GM23338 (cell line): Measurements from ENCODE around the gene RBM24. TPM values are rescaled to one million over a fixed set of nuclear protein-coding genes. Genes with fewer than 3 reads are reported as not detected.

Source experiments
- ATAC-seq: fragments of 200-7000 bp; cut with Tn5 transposase; 3 replicates; pipeline ENCODE4 v1.9.1; 2020
- DNase-seq: peaks from one replicate; pipeline ENCODE4 v3.0.0-alpha.2; 2015; ENCODE audit warnings: low spot score
- H2AFZ ChIP-seq: fragments of 200-600 bp; sonication (generic); 2 replicates; pipeline ENCODE4 v1.8.0; 2016; ENCODE audit warnings: antibody characterized with exemption, mild to moderate bottlenecking, moderate library complexity
- H3F3A ChIP-seq: fragments of 200-600 bp; sonication (generic); replicated peaks from 2 replicates; pipeline ENCODE4 v1.8.0; 2017; ENCODE audit warnings: antibody characterized with exemption, mixed run types, low read depth
- H3K27ac ChIP-seq: fragments of 200-600 bp; sonication (generic); 2 replicates; pipeline ENCODE4 v1.6.1; 2016; ENCODE audit warnings: low read depth
- H3K27me3 ChIP-seq: fragments of 200-600 bp; sonication (generic); 2 replicates; pipeline ENCODE4 v1.8.0; 2016; ENCODE audit warnings: mild to moderate bottlenecking, mixed run types, moderate library complexity; ENCODE audit not compliant: insufficient read depth
- H3K36me3 ChIP-seq: fragments of 200-600 bp; sonication (generic); 2 replicates; pipeline ENCODE4 v1.8.0; 2016; ENCODE audit warnings: mild to moderate bottlenecking; ENCODE audit not compliant: insufficient read depth
- H3K4me1 ChIP-seq: fragments of 200-600 bp; sonication (generic); 2 replicates; pipeline ENCODE4 v1.8.0; 2016; ENCODE audit warnings: mild to moderate bottlenecking, moderate library complexity; ENCODE audit not compliant: insufficient read depth
- H3K4me2 ChIP-seq: fragments of 200-600 bp; sonication (generic); 2 replicates; pipeline ENCODE4 v1.7.1; 2017; ENCODE audit warnings: mixed run types
- H3K4me3 ChIP-seq: fragments of 200-600 bp; sonication (generic); 2 replicates; pipeline ENCODE4 v1.6.1; 2016; ENCODE audit warnings: mixed run types
- H3K79me2 ChIP-seq: fragments of 200-600 bp; sonication (generic); replicated peaks from 2 replicates; pipeline ENCODE4 v1.8.0; 2017; ENCODE audit warnings: mild to moderate bottlenecking; ENCODE audit not compliant: insufficient read depth
- H3K9me2 ChIP-seq: fragments of 200-600 bp; sonication (generic); 2 replicates; pipeline ENCODE4 v1.8.0; 2017; ENCODE audit not compliant: insufficient read depth
- H4K20me1 ChIP-seq: fragments of 200-600 bp; sonication (generic); replicated peaks from 2 replicates; pipeline ENCODE4 v1.8.0; 2017; ENCODE audit warnings: mild to moderate bottlenecking; ENCODE audit not compliant: insufficient read depth
- H3K27ac Mint-ChIP-seq: 2 replicates; pipeline ENCODE4 v1.8.0; 2020; ENCODE audit warnings: inconsistent platforms, mild to moderate bottlenecking, moderate library complexity, mixed read lengths
- H3K27me3 Mint-ChIP-seq: 3 replicates; pipeline ENCODE4 v1.8.0; 2022; ENCODE audit warnings: low read depth, mild to moderate bottlenecking, moderate library complexity, mixed read lengths, inconsistent platforms; ENCODE audit not compliant: insufficient read depth, poor library complexity
- H3K36me3 Mint-ChIP-seq: 3 replicates; pipeline ENCODE4 v1.8.0; 2021; ENCODE audit warnings: low read depth, mild to moderate bottlenecking, inconsistent platforms, moderate library complexity, mixed read lengths
- H3K4me1 Mint-ChIP-seq: 3 replicates; pipeline ENCODE4 v1.8.0; 2020; ENCODE audit warnings: mild to moderate bottlenecking, inconsistent platforms, mixed read lengths
- H3K4me3 Mint-ChIP-seq: 3 replicates; pipeline ENCODE4 v1.8.0; 2021; ENCODE audit warnings: moderate library complexity, mild to moderate bottlenecking, inconsistent platforms, mixed read lengths
- H3K9me3 Mint-ChIP-seq: 3 replicates; pipeline ENCODE4 v1.8.0; 2020; ENCODE audit warnings: moderate library complexity, mild to moderate bottlenecking, inconsistent platforms, mixed read lengths
- CREB1 ChIP-seq: fragments of 250-450 bp; sonication (Bioruptor Pico); IDR thresholded peaks from 2 replicates; pipeline ENCODE4 v1.5.0; 2020; ENCODE audit warnings: low read depth, mild to moderate bottlenecking, moderate library complexity
- CTCF ChIP-seq, 2 experiments: fragments of 200-600 bp in 1 of 2; sonication (generic) in 1 of 2; conservative IDR thresholded peaks; 2 replicates each; pipeline versions ENCODE4 v1.5.1 to v1.6.1; 2016 to 2017; ENCODE audit warnings: antibody characterized with exemption in 2 of 2, low read depth in 2 of 2, mild to moderate bottlenecking in 2 of 2, moderate library complexity in 1 of 2
- ETS1 ChIP-seq: IDR thresholded peaks from 2 replicates; pipeline ENCODE4 v1.6.1; 2016; ENCODE audit warnings: antibody characterized with exemption
- EZH2 ChIP-seq: fragments of 200-600 bp; sonication (generic); IDR thresholded peaks from one replicate; pipeline ENCODE4 v1.8.0; 2017; ENCODE audit warnings: antibody characterized with exemption, mild to moderate bottlenecking, low read depth; ENCODE audit not compliant: unreplicated experiment
- EZH2phosphoT487 ChIP-seq: fragments of 200-600 bp; sonication (generic); IDR thresholded peaks from one replicate; pipeline ENCODE4 v1.8.1; 2018; ENCODE audit warnings: antibody characterized with exemption; ENCODE audit not compliant: unreplicated experiment
- JUNB ChIP-seq: IDR thresholded peaks from one replicate; pipeline ENCODE4 v1.6.1; 2016; ENCODE audit warnings: antibody characterized with exemption; ENCODE audit not compliant: unreplicated experiment
- NANOG ChIP-seq: IDR thresholded peaks from 2 replicates; pipeline ENCODE4 v1.6.1; 2016; ENCODE audit warnings: antibody characterized with exemption, borderline replicate concordance
- POLR2AphosphoS5 ChIP-seq: IDR thresholded peaks from 2 replicates; pipeline ENCODE4 v1.6.1; 2016; ENCODE audit warnings: antibody characterized with exemption, low read depth
- REST ChIP-seq: IDR thresholded peaks from one replicate; pipeline ENCODE4 v1.6.1; 2018; ENCODE audit warnings: antibody characterized with exemption; ENCODE audit not compliant: unreplicated experiment
- STAT1 ChIP-seq: IDR thresholded peaks from one replicate; pipeline ENCODE4 v1.6.1; 2016; ENCODE audit warnings: antibody characterized with exemption; ENCODE audit not compliant: unreplicated experiment
- ZNF114 ChIP-seq: fragments of 250-450 bp; sonication (Bioruptor Pico); IDR thresholded peaks from 2 replicates; pipeline ENCODE4 v1.5.0; 2020; ENCODE audit warnings: mild to moderate bottlenecking, moderate library complexity
- ZNF331 ChIP-seq: fragments of 250-450 bp; sonication (Bioruptor Pico); IDR thresholded peaks from 2 replicates; pipeline ENCODE4 v1.5.0; 2020; ENCODE audit warnings: low read depth, mild to moderate bottlenecking, moderate library complexity
- ZNF462 ChIP-seq: fragments of 250-450 bp; sonication (Bioruptor Pico); IDR thresholded peaks from 2 replicates; pipeline ENCODE4 v1.5.0; 2020; ENCODE audit warnings: mild to moderate bottlenecking, moderate library complexity
- polyA plus RNA-seq: library from polyadenylated mRNA; unstranded; fragments of >200 nt; fragmentation: Nextera tagmentation; extraction: Ambion mirVana; gene quantifications from 2 replicates; pipeline ENCODE4 v1.2.1, GENCODE V29; 2016
- total RNA-seq: library from RNA; depleted of rRNA; stranded (reverse); fragments of >200 nt; shearing (Covaris generic); gene quantifications from 2 replicates; pipeline ENCODE4 v1.2.3, GENCODE V29; 2014

Gene RBM24
- total and polyA plus RNA-seq, 2 experiments from 2014 or later, result 0.27 to 1.3 TPM

GRCh38 chr6:17251953-17252352, 29.2 kb upstream of the RBM24 start:
- no peaks in the 10 kb centered on the region for H3K36me3 Mint-ChIP-seq
- Histone ChIP-seq H3K9me2 (0 out of 2 replicates have a peak, but pooled peaks cover 3% of the 10 kb centered on the region), H3F3A (no peaks in the 10 kb centered on the region), H3K4me2 (no peak overlapping the region), H3K27me3 (no peaks in the 10 kb centered on the region), H3K4me3 (no peak overlapping the region), H3K36me3 (no peaks in the 10 kb centered on the region), H4K20me1 (no peaks in the 10 kb centered on the region), H3K27ac (no peak overlapping the region), H3K79me2 (no peaks in the 10 kb centered on the region), H3K4me1 (no peaks in the 10 kb centered on the region), H2AFZ (no peak overlapping the region)
- TF ChIP-seq ZNF114 (CRISPR knock-in tag), result no peak
- no peak for TF ChIP-seq EZH2
- TF ChIP-seq ZNF331 (CRISPR knock-in tag), result no peak
- no peak for TF ChIP-seq CTCF (conservative IDR thresholded peaks at IDR 0.05; ENCODE audit: low read depth in 2 of 2)
- TF ChIP-seq ZNF462, result no peak
- no peak for TF ChIP-seq POLR2AphosphoS5
- no peak for TF ChIP-seq ETS1
- TF ChIP-seq EZH2phosphoT487, result no peak
- no peak for TF ChIP-seq NANOG
- TF ChIP-seq JUNB, result no peak
- no peak for TF ChIP-seq STAT1
- no peak for TF ChIP-seq CREB1
- TF ChIP-seq REST, result no peak
- H3K4me1 Mint-ChIP-seq, result no peaks in the 10 kb centered on the region
- ATAC-seq (no peak), DNase-seq (no peak)
- H3K27me3 Mint-ChIP-seq, result no peaks in the 10 kb centered on the region
- H3K4me3 Mint-ChIP-seq, result no peak overlapping the region
- no peaks in the 10 kb centered on the region for H3K9me3 Mint-ChIP-seq
- no peak overlapping the region for H3K27ac Mint-ChIP-seq
